MM.1S (cell line): ENCODE results near the gene LTBP1.

ENCODE experiments used
- DNase-seq: peaks from one replicate; pipeline ENCODE4 v3.0.0-alpha.2; 2015
- H2AFZ ChIP-seq: fragments of 300-600 bp; sonication (generic); 2 replicates; pipeline ENCODE4 v1.6.0; 2016; ENCODE audit warnings: antibody characterized with exemption, low read length
- H3F3A ChIP-seq: fragments of 300-600 bp; sonication (generic); 2 replicates; pipeline ENCODE4 v1.6.1; 2016; ENCODE audit warnings: mild to moderate bottlenecking, antibody characterized with exemption, low read length, moderate library complexity, mixed read lengths; ENCODE audit not compliant: insufficient read depth
- H3K27ac ChIP-seq: fragments of 300-600 bp; sonication (generic); 2 replicates; pipeline ENCODE4 v1.5.1; 2016; ENCODE audit warnings: mild to moderate bottlenecking, low read length
- H3K27me3 ChIP-seq: fragments of 300-600 bp; sonication (generic); replicated peaks from 2 replicates; pipeline ENCODE4 v1.6.0; 2016; ENCODE audit warnings: low read length; ENCODE audit not compliant: insufficient read depth
- H3K36me3 ChIP-seq: fragments of 300-600 bp; sonication (generic); replicated peaks from 2 replicates; pipeline ENCODE4 v1.6.1; 2016; ENCODE audit warnings: mild to moderate bottlenecking, low read length, mixed read lengths; ENCODE audit not compliant: insufficient read depth
- H3K4me1 ChIP-seq: fragments of 300-600 bp; sonication (generic); 2 replicates; pipeline ENCODE4 v1.6.1; 2016; ENCODE audit warnings: low read length, mixed read lengths
- H3K4me2 ChIP-seq: fragments of 300-600 bp; sonication (generic); 2 replicates; pipeline ENCODE4 v1.6.0; 2016; ENCODE audit warnings: low read depth, low read length
- H3K4me3 ChIP-seq: fragments of 300-600 bp; sonication (generic); 2 replicates; pipeline ENCODE4 v1.5.1; 2016; ENCODE audit warnings: low read length, mixed read lengths
- H3K79me2 ChIP-seq: fragments of 300-600 bp; sonication (generic); 2 replicates; pipeline ENCODE4 v1.6.1; 2016; ENCODE audit warnings: mixed run types, low read length, mixed read lengths
- H3K9ac ChIP-seq: fragments of 300-600 bp; sonication (generic); 2 replicates; pipeline ENCODE4 v1.6.1; 2016; ENCODE audit warnings: low read length, mixed read lengths
- H3K9me2 ChIP-seq: fragments of 300-600 bp; sonication (generic); replicated peaks from 2 replicates; pipeline ENCODE4 v1.6.1; 2016; ENCODE audit warnings: mild to moderate bottlenecking, low read length, mixed read lengths; ENCODE audit not compliant: insufficient read depth
- H3K9me3 ChIP-seq: fragments of 300-600 bp; sonication (generic); replicated peaks from 2 replicates; pipeline ENCODE4 v1.6.1; 2016; ENCODE audit warnings: mild to moderate bottlenecking, low read length, mixed read lengths; ENCODE audit not compliant: insufficient read depth
- H4K20me1 ChIP-seq: fragments of 300-600 bp; sonication (generic); 2 replicates; pipeline ENCODE4 v1.6.1; 2016; ENCODE audit warnings: mild to moderate bottlenecking, low read length, moderate library complexity, mixed read lengths; ENCODE audit not compliant: insufficient read depth
- CTCF ChIP-seq: fragments of 300-600 bp; sonication (generic); IDR thresholded peaks from 2 replicates; pipeline ENCODE4 v1.5.1; 2016; ENCODE audit warnings: antibody characterized with exemption, low read length, mixed read lengths
- EZH2 ChIP-seq: fragments of 300-600 bp; sonication (generic); optimal IDR thresholded peaks from 2 replicates; pipeline ENCODE3; 2017; ENCODE audit warnings: low read depth, mild to moderate bottlenecking, antibody characterized with exemption, low read length, mixed read lengths
- EZH2phosphoT487 ChIP-seq: fragments of 300-600 bp; sonication (generic); IDR thresholded peaks from 2 replicates; pipeline ENCODE4 v1.6.1; 2018; ENCODE audit warnings: antibody characterized with exemption, low read length

LTBP1 gene

GRCh38 chr2:33202641-33203522 lies 256.1 kb downstream of the LTBP1 start:
- Histone ChIP-seq H3K27ac (no peak overlapping the region), H4K20me1 (no peaks in the 10 kb centered on the region), H3K9ac (no peak overlapping the region), H3K9me3 (no peaks in the 10 kb centered on the region), H3K27me3 (no peaks in the 10 kb centered on the region), H3K4me2 (no peak overlapping the region), H3K36me3 (no peaks in the 10 kb centered on the region), H2AFZ (no peak overlapping the region), H3F3A (no peaks in the 10 kb centered on the region), H3K4me1 (no peaks in the 10 kb centered on the region), H3K9me2 (no peaks in the 10 kb centered on the region), H3K4me3 (no peak overlapping the region), H3K79me2 (no peaks in the 10 kb centered on the region)
- no peak for DNase-seq
- TF ChIP-seq EZH2, result no peak
- no peak for TF ChIP-seq CTCF
- no peak for TF ChIP-seq EZH2phosphoT487

- Histone ChIP-seq H3K4me1 (no peaks in the 10 kb centered on the region), H3K27me3 (no peaks in the 10 kb centered on the region), H3K4me2 (no peak overlapping the region), H3K9ac (no peak overlapping the region), H3K27ac (no peak overlapping the region), H3F3A (no peaks in the 10 kb centered on the region), H2AFZ (no peak overlapping the region), H4K20me1 (no peaks in the 10 kb centered on the region), H3K9me3 (no peaks in the 10 kb centered on the region), H3K79me2 (no peaks in the 10 kb centered on the region), H3K4me3 (no peak overlapping the region), H3K9me2 (no peaks in the 10 kb centered on the region), H3K36me3 (no peaks in the 10 kb centered on the region)
- TF ChIP-seq EZH2 (no peak), EZH2phosphoT487 (no peak), CTCF (no peak)
- no peak for DNase-seq
Measured at GRCh38 chr2:33204945-33205344, 258.2 kb downstream of the LTBP1 start.

GRCh38 chr2:33205693-33206434 lies 259.1 kb downstream of the LTBP1 start:
- Histone ChIP-seq H3K4me3 (no peak overlapping the region), H3K27ac (no peak overlapping the region), H3K36me3 (no peaks in the 10 kb centered on the region), H3K9me2 (no peaks in the 10 kb centered on the region), H3K79me2 (no peaks in the 10 kb centered on the region), H3K9me3 (no peaks in the 10 kb centered on the region), H3F3A (no peaks in the 10 kb centered on the region), H3K4me2 (no peak overlapping the region), H2AFZ (no peak overlapping the region), H3K4me1 (no peaks in the 10 kb centered on the region), H3K27me3 (no peaks in the 10 kb centered on the region), H3K9ac (no peak overlapping the region), H4K20me1 (no peaks in the 10 kb centered on the region)
- peak; percentile 12 for DNase-seq
- TF ChIP-seq CTCF (no peak), EZH2 (no peak)
